K562 treated with DMSO at 1 percent for 24 hours (cell line): ENCODE measurements around the gene NSMCE4A. TPM values are rescaled to one million over a fixed set of nuclear protein-coding genes. Genes with fewer than 3 reads are reported as not detected.

Experiments
- total RNA-seq: library from RNA; unstranded; fragments of 300-600 nt; gene quantifications from 2 replicates; pipeline ENCODE4 v1.2.3, GENCODE V29; 2022; ENCODE audit warnings: low read depth; ENCODE audit not compliant: insufficient read depth

NSMCE4A gene, protein sequence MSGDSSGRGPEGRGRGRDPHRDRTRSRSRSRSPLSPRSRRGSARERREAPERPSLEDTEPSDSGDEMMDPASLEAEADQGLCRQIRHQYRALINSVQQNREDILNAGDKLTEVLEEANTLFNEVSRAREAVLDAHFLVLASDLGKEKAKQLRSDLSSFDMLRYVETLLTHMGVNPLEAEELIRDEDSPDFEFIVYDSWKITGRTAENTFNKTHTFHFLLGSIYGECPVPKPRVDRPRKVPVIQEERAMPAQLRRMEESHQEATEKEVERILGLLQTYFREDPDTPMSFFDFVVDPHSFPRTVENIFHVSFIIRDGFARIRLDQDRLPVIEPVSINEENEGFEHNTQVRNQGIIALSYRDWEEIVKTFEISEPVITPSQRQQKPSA
- total RNA-seq, result 27.5 and 28.5 TPM in 2 replicates

DNA sequence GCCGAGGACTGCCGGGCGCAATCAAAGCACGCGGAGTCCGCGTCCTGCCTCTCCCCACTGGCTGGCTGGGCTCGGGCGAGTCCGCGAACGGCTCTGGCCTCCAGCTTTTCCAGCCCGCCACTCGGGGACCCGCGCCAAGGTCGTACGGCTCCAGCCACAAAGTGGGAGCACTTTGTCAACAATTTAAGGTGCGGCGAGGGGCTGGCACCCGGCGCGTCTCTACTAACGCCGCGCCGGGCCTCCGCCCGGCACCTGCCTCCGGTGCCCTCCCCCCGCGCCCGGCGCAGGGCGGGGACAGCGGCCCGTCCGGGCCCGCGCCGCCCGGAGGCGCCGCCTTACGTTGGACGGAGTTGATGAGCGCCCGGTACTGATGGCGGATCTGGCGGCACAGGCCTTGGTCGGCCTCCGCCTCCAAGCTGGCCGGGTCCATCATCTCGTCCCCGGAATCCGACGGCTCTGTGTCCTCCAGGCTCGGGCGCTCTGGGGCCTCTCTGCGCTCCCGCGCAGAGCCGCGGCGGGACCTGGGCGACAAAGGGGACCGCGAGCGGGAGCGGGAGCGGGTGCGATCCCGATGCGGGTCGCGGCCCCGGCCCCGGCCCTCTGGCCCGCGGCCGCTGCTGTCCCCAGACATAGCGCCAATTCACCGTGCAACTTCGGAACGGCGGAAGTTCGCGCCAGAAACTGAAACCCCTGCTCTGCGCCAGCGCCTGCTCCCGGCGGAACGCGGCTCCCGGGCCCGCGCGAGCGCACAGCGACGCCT is at the start of gene NSMCE4A:
TSS of gene NSMCE4A (minus strand) at position 683 of the 760 bp plus-strand sequence. CDS start at position 631, 52 bp downstream.

DNA sequence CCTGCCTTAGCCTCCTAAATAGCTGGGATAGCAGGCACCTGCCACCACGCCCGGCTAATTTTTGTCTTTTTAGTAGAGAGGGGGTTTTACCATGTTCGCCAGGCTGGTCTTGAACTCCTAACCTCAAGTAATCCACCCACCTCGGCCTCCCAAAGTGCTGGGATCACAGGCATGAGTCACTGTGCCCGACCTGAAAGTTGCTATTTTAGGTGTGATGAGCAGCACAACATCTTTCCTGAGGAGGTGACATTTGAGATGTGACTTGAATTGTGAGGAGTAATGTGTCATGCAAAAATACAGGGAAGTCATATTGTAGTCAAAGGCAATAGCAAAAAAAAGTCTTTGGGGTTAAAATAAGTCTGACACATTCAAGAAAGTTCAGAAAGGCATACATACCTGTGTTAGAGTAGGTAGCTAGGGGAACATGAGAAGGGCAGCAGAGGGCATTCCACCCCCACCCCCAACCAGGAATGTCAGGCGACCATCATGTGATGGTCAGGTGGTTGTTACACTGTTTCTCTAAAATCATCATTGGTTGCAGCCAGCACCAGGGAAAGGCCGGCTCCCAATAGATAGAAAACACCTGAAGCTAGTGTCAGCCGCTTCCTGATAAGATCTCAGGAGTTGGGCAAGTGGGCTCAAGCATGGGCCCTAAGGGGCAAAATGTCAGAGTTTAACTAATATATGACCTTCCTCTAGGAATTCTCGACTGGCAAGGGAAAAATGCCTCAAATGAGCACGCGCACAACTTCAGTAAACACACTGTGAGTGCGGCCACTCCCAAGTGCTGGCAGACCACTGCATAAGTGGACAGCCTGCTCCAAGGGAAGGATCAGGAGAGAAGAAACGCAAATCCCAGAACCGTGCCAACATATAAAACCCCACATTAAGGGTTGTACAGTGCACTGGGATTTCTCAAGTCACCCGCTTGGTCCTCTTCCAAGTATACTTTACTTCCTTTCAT is 13.6 kb upstream of the NSMCE4A start, which contains the start of gene TACC2:
TSS of gene TACC2 (plus strand) at position 803 of the 964 bp plus-strand sequence. CDS start 32,819 bp downstream, outside the sequence.

DNA sequence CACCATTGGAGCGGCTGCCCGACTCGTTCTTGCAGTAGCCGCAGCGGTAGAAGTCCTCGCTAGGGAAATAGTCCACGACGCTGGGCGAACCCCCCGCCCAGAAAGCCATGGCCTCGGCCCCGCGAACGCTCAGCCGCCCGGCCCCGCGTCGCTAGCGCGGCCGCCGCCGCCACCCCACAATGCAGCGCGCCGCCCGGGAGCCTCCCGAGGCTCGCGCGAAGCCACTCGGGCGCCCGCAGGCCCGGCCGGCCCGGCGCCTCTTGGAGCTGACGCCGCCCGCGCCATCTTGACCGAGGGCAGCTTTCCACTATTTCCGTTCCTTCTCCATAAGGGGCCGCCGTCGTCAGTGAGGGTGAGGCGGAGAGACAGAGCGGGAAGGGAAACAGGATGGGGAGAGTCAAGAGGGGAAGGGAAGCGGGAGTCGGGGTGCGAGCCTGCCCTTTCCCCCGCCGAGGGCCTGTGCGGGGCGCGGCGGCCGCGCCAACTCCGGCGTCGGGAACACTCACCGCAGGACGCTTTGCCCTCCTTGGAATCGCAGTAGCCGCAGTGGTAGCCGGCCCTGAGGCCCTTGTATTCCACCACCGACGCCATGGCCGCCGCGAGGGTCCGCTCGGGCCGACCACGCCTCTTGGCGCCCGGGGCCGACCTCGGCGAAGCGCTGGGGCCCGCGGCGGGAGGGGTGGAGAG is 47.0 kb downstream of the NSMCE4A start, which contains the start of gene ATE1:
TSS of gene ATE1 (minus strand) at position 191 of the 687 bp plus-strand sequence. CDS start at position 109, 82 bp downstream.

Other genes with a start within 250 kb of the NSMCE4A start
- 4.0 and 4.8 TPM in 2 replicates for gene ATE1, start 47.2 kb downstream of the NSMCE4A start, total RNA-seq
- 0.20 and 0.36 TPM in 2 replicates for gene TACC2, start 13.9 kb upstream of the NSMCE4A start, total RNA-seq